Gastroesophageal sphincter (tissue), 4 donors: ENCODE data around the gene EPHA8. TPM values are rescaled to one million over a fixed set of nuclear protein-coding genes. Genes with fewer than 3 reads are reported as not detected.

Experiments used
- ATAC-seq: fragments of 150-250 bp; one replicate; pipeline ENCODE4 v1.9.1; 2016; ENCODE audit warnings: mild to moderate bottlenecking, moderate library complexity
- H3K27ac ChIP-seq, 4 donors: fragments of 200-600 bp; sonication (generic) in 3 of 4; 1 replicate in 3 of 4; 2 replicates in 1 of 4; pipeline ENCODE4 v1.5.1; 2016 to 2019
- H3K27me3 ChIP-seq: fragments of 200-600 bp; sonication (generic); one replicate; pipeline ENCODE4 v1.5.1; 2019
- H3K36me3 ChIP-seq, 2 donors: fragments of 200-600 bp; sonication (generic); one replicate each; pipeline ENCODE4 v1.5.1; 2019; ENCODE audit warnings: control low read depth in 1 of 2
- H3K4me1 ChIP-seq, 3 donors: fragments of 200-600 bp; sonication (generic); 1 replicate in 2 of 3; 2 replicates in 1 of 3; pipeline ENCODE4 v1.5.1; 2016 to 2019; ENCODE audit warnings: control low read depth in 2 of 3
- H3K4me3 ChIP-seq, 2 donors: fragments of 200-600 bp; sonication (generic); one replicate each; pipeline ENCODE4 v1.5.1; 2019; ENCODE audit warnings: mild to moderate bottlenecking in 1 of 2, moderate library complexity in 1 of 2
- H3K9me3 ChIP-seq, 3 donors: fragments of 200-600 bp; sonication (generic); one replicate each; pipeline ENCODE4 v1.5.1; 2017 to 2019; ENCODE audit warnings: control low read depth in 2 of 3
- CTCF ChIP-seq, 4 experiments: fragments of 200-600 bp in 2 of 4; fragments of 450-650 bp in 2 of 4; sonication (generic) in 1 of 4; IDR thresholded peaks; one replicate each; pipeline ENCODE4 v1.5.1; 2017 to 2019; ENCODE audit warnings: antibody characterized with exemption in 4 of 4, mild to moderate bottlenecking in 2 of 4, moderate library complexity in 2 of 4
- EP300 ChIP-seq: sonication (generic); formaldehyde crosslinking; IDR thresholded peaks from one replicate; pipeline ENCODE4 v1.6.1; 2017; ENCODE audit warnings: antibody characterized with exemption, mild to moderate bottlenecking
- POLR2A ChIP-seq, 2 donors: fragments of 450-650 bp; IDR thresholded peaks; one replicate each; pipeline ENCODE4 v1.6.1; 2017; ENCODE audit warnings: antibody characterized with exemption in 2 of 2, mild to moderate bottlenecking in 2 of 2, moderate library complexity in 1 of 2
- POLR2AphosphoS5 ChIP-seq: sonication (generic); formaldehyde crosslinking; IDR thresholded peaks from one replicate; pipeline ENCODE4 v1.6.1; 2017; ENCODE audit warnings: antibody characterized with exemption
- WGBS, 2 donors: methylation state at CpG; one replicate each; pipeline ENCODE4 v1.1.5; 2018; ENCODE audit warnings: low coverage in 1 of 2; 5-methylcytosine and 5-hydroxymethylcytosine counted together
- total RNA-seq, 4 donors: library from RNA; depleted of rRNA; stranded (reverse); fragments of >200 nt; gene quantifications; one replicate each; pipeline ENCODE4 v1.1.0, GENCODE V29; 2016

The EPHA8 gene
- total RNA-seq, 4 donors from 2014 or later: 0.08 to 0.37 (median 0.13) TPM; not detected in 1

GRCh38 chr1:22639286-22639685, 76.0 kb downstream of the EPHA8 start:
- H3K27ac ChIP-seq: no peak overlapping the region
- ATAC-seq: no peak
- peak overlapping the region in 1 of 2 donors; percentile 38 for H3K4me3 ChIP-seq
- peaks cover 88% of the 10 kb centered on the region for H3K27me3 ChIP-seq
- H3K4me1 ChIP-seq: peaks cover 0 to 10% (median 0%) of the 10 kb centered on the region in 3 donors
- no peaks in the 10 kb centered on the region for H3K36me3 ChIP-seq
- TF ChIP-seq EP300 (no peak), POLR2A (IDR thresholded peaks at IDR 0.05) (no peak), POLR2AphosphoS5 (no peak), CTCF (IDR thresholded peaks at IDR 0.05) (no peak)
- 18 to 70% methylated on average over 4 of the region's 8 CpGs for WGBS, 2 donors
- H3K9me3 ChIP-seq: no peaks in the 10 kb centered on the region

GRCh38 chr1:22641247-22641646, 78.0 kb downstream of the EPHA8 start:
- H3K36me3 ChIP-seq: no peaks in the 10 kb centered on the region
- peaks cover 76% of the 10 kb centered on the region for H3K27me3 ChIP-seq
- no peak for ATAC-seq
- TF ChIP-seq POLR2A (IDR thresholded peaks at IDR 0.05): no peak
- 68 to 90% methylated on average over 2 to 5 of the region's 8 CpGs for WGBS, 2 donors
- no peak overlapping the region for H3K27ac ChIP-seq
- no peak overlapping the region for H3K4me3 ChIP-seq
- peaks cover 0 to 10% (median 0%) of the 10 kb centered on the region in 3 donors for H3K4me1 ChIP-seq
- H3K9me3 ChIP-seq: no peaks in the 10 kb centered on the region

- ATAC-seq: peak; percentile 76
- Histone ChIP-seq H3K4me3 (no peak overlapping the region), H3K27me3 (peaks cover 72% of the 10 kb centered on the region), H3K9me3 (no peaks in the 10 kb centered on the region), H3K4me1 (peaks cover 0 to 10% (median 0%) of the 10 kb centered on the region in 3 donors), H3K27ac (no peak overlapping the region), H3K36me3 (no peaks in the 10 kb centered on the region)
- WGBS, 2 donors: 0 to 40% methylated on average over 1 to 2 of the region's 18 CpGs
- TF ChIP-seq POLR2A (IDR thresholded peaks at IDR 0.05) (no peak), POLR2AphosphoS5 (peak; percentile 58), CTCF (IDR thresholded peaks at IDR 0.05) (peak in 3 of 4 experiments; percentile 90 to 95 (median 91)), EP300 (no peak)
Measured at GRCh38 chr1:22641906-22642636, 78.8 kb downstream of the EPHA8 start.

GRCh38 chr1:22643381-22643780, 80.1 kb downstream of the EPHA8 start, which contains the start of gene C1QC:
C1QC (plus strand) TSS chr1:22643633; CDS start chr1:22644024, 391 bp downstream.
- TF ChIP-seq CTCF (IDR thresholded peaks at IDR 0.05): no peak
- no peak for TF ChIP-seq EP300
- TF ChIP-seq POLR2AphosphoS5: no peak
- peak in 1 of 2 donors; percentile 21 for TF ChIP-seq POLR2A (IDR thresholded peaks at IDR 0.05)
- ATAC-seq: peak; percentile 50
- H3K27ac ChIP-seq: peak within 1 kb of the TSS in 3 of 4 donors; percentile 27 to 50 (median 31)

GRCh38 chr1:22643928-22644327, 80.6 kb downstream of the EPHA8 start:
- Histone ChIP-seq H3K27me3 (peaks cover 58% of the 10 kb centered on the region), H3K27ac (peak overlapping the region in 3 of 4 donors; percentile 27 to 50 (median 31)), H3K36me3 (no peaks in the 10 kb centered on the region), H3K4me1 (peaks cover 0 to 10% (median 0%) of the 10 kb centered on the region in 3 donors), H3K9me3 (no peaks in the 10 kb centered on the region), H3K4me3 (peak overlapping the region in 1 of 2 donors; percentile 41)
- TF ChIP-seq POLR2AphosphoS5 (no peak), EP300 (no peak), POLR2A (IDR thresholded peaks at IDR 0.05) (no peak), CTCF (IDR thresholded peaks at IDR 0.05) (no peak)
- ATAC-seq: no peak
- WGBS, 2 donors: 100% methylated on average over 1 of the region's 12 CpGs; no CpG with 5 or more reads in 1 of the 2 donors

More at GRCh38 chr1:22643381-22643780, 80.1 kb downstream of the EPHA8 start, which contains the start of gene C1QC:
- Histone ChIP-seq H3K27me3 (peaks cover 63% of the 10 kb centered on the region), H3K4me3 (peak within 1 kb of the TSS in 1 of 2 donors; percentile 41), H3K9me3 (no peaks in the 10 kb centered on the region), H3K4me1 (peaks cover 0 to 10% (median 0%) of the 10 kb centered on the region in 3 donors), H3K36me3 (no peaks in the 10 kb centered on the region)
- 67% methylated on average over 3 of the region's 8 CpGs; no CpG with 5 or more reads in 1 of the 2 donors for WGBS, 2 donors
